ENCODE data around the gene UGT1A6.

DNA sequence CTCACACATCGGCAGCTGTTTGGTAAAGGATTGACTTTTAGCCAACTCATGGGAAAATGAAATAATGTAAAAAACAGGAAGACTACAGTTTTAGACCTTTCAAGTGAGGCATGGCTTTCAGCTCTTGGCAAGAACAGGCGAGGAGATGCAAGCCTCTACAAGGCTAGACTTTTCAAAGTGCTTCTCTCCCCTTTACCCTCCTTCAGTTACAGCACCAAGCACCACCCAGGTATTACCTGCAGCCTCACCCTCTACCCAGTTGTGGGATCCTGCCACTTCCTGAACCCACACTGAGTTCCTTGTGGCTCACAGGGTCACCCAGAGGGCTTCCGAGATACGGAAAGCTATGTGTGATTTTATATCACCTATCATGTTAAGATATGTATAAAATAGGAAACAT, 41.7 kb upstream of the UGT1A6 start:
- TF ChIP-seq FOXM1 (IDR thresholded peaks at IDR 0.05; ENCODE audit: low read depth), result no peak
- TF ChIP-seq RAD21 (IDR thresholded peaks at IDR 0.05; ENCODE audit: low read length), result no peak
- TF ChIP-seq, protein P1, sequence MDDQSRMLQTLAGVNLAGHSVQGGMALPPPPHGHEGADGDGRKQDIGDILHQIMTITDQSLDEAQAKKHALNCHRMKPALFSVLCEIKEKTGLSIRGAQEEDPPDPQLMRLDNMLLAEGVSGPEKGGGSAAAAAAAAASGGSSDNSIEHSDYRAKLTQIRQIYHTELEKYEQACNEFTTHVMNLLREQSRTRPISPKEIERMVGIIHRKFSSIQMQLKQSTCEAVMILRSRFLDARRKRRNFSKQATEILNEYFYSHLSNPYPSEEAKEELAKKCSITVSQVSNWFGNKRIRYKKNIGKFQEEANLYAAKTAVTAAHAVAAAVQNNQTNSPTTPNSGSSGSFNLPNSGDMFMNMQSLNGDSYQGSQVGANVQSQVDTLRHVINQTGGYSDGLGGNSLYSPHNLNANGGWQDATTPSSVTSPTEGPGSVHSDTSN (IDR thresholded peaks at IDR 0.05), result no peak
- TF ChIP-seq, protein P2, sequence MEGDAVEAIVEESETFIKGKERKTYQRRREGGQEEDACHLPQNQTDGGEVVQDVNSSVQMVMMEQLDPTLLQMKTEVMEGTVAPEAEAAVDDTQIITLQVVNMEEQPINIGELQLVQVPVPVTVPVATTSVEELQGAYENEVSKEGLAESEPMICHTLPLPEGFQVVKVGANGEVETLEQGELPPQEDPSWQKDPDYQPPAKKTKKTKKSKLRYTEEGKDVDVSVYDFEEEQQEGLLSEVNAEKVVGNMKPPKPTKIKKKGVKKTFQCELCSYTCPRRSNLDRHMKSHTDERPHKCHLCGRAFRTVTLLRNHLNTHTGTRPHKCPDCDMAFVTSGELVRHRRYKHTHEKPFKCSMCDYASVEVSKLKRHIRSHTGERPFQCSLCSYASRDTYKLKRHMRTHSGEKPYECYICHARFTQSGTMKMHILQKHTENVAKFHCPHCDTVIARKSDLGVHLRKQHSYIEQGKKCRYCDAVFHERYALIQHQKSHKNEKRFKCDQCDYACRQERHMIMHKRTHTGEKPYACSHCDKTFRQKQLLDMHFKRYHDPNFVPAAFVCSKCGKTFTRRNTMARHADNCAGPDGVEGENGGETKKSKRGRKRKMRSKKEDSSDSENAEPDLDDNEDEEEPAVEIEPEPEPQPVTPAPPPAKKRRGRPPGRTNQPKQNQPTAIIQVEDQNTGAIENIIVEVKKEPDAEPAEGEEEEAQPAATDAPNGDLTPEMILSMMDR (IDR thresholded peaks at IDR 0.05), result no peak
- no peak for TF ChIP-seq EZH2phosphoT487 (IDR thresholded peaks at IDR 0.05; ENCODE audit: borderline replicate concordance, low read depth)
- TF ChIP-seq REST (IDR thresholded peaks at IDR 0.05; ENCODE audit: low read depth, low read length), result no peak
- TF ChIP-seq FOXJ3 (CRISPR knock-in tag; IDR thresholded peaks at IDR 0.05), result no peak
- no peak for TF ChIP-seq EP300 (IDR thresholded peaks at IDR 0.05; ENCODE audit: borderline replicate concordance in 1 of 2, low read depth in 1 of 2, low read length in 1 of 2)
- no peak for TF ChIP-seq RFX5 (IDR thresholded peaks at IDR 0.05; ENCODE audit: low read length)
- no peak for TF ChIP-seq YY1 (IDR thresholded peaks at IDR 0.05; ENCODE audit: low read depth)
- TF ChIP-seq RXRA (IDR thresholded peaks at IDR 0.05; ENCODE audit: borderline replicate concordance, low read depth), result no peak
- TF ChIP-seq SIN3A (IDR thresholded peaks at IDR 0.05; ENCODE audit: borderline replicate concordance, low read depth, low read length), result no peak
- no peak for TF ChIP-seq NRF1 (IDR thresholded peaks at IDR 0.05; ENCODE audit: low read depth, low read length)
- no peak for TF ChIP-seq GABPA (IDR thresholded peaks at IDR 0.05; ENCODE audit: low read depth)

All from SK-N-SH (cell line).